Measurements from ENCODE around the gene AKT1. TPM values are rescaled to one million over a fixed set of nuclear protein-coding genes. Genes with fewer than 3 reads are reported as not detected.
A peak's percentile ranks its signal among the peaks of the same experiment; 100 is the strongest.

AKT1 gene
- total and polyA plus RNA-seq, 2 of the 13 experiments (the other 11 are each of a cell fraction or from before 2014, with no cell fraction given), result 96.2 to 116 TPM

GRCh38 chr14:104731320-104732294, 63.9 kb downstream of the AKT1 start (continued):
- TF ChIP-seq HMGXB4 (CRISPR knock-in tag; IDR thresholded peaks at IDR 0.05; ENCODE audit: borderline replicate concordance in 1 of 2, low read depth in 1 of 2) (0 out of 4 replicates have a peak, but pooled peaks of 1 of the 2 experiments have one; percentile 4), CREBL2 (CRISPR knock-in tag; IDR thresholded peaks at IDR 0.05; ENCODE audit: borderline replicate concordance) (no peak), YY1 (IDR thresholded peaks at IDR 0.05; ENCODE audit: insufficient read depth, insufficient replicate concordance, low read depth, low read length) (peak; percentile 36), ZBTB7B (CRISPR knock-in tag; IDR thresholded peaks at IDR 0.05) (peak; percentile 58; the same call in 1 of the 2 replicates), RELA (CRISPR knock-in tag; IDR thresholded peaks at IDR 0.05) (no peak), ZNF234 (CRISPR knock-in tag; conservative IDR thresholded peaks at IDR 0.05) (no peak), KMT2A (CRISPR knock-in tag; IDR thresholded peaks at IDR 0.05) (no peak), GABPB1 (CRISPR knock-in tag; IDR thresholded peaks at IDR 0.05) (no peak), MYC (CRISPR knock-in tag; IDR thresholded peaks at IDR 0.05; ENCODE audit: borderline replicate concordance) (peak; percentile 37; the same call in 1 of the 2 replicates), MTA1 (CRISPR knock-in tag; IDR thresholded peaks at IDR 0.05; ENCODE audit: borderline replicate concordance) (no peak), SRSF4 (IDR thresholded peaks at IDR 0.05; ENCODE audit: low read depth, low read length, poor library complexity, severe bottlenecking) (no peak), SP1 (IDR thresholded peaks at IDR 0.05) (no peak), SP1 (CRISPR knock-in tag; IDR thresholded peaks at IDR 0.05) (0 out of 2 replicates have a peak, but pooled peaks have one; percentile 9), HNF4A (CRISPR knock-in tag; IDR thresholded peaks at IDR 0.05) (0 out of 2 replicates have a peak, but pooled peaks have one; percentile 10), MED13 (CRISPR knock-in tag; IDR thresholded peaks at IDR 0.05) (no peak), DBP (CRISPR knock-in tag; IDR thresholded peaks at IDR 0.05; ENCODE audit: not compliant biosample characterization) (no peak), ZNF83 (CRISPR knock-in tag; IDR thresholded peaks at IDR 0.05; ENCODE audit: borderline replicate concordance) (no peak), NR2F6 (IDR thresholded peaks at IDR 0.05) (no peak), NR2F6 (CRISPR knock-in tag; IDR thresholded peaks at IDR 0.05) (peak; percentile 14; the same call in 1 of the 2 replicates), XRCC5 (optimal IDR thresholded peaks at IDR 0.05; ENCODE audit: low read length) (peak; percentile 86), MXI1 (IDR thresholded peaks at IDR 0.05; ENCODE audit: borderline replicate concordance, low read depth, low read length) (peak; percentile 34; the same call in 1 of the 3 replicates), ZNF12 (CRISPR knock-in tag; IDR thresholded peaks at IDR 0.05) (no peak), ZNF264 (CRISPR knock-in tag; IDR thresholded peaks at IDR 0.05) (no peak), ZNF24 (IDR thresholded peaks at IDR 0.05) (no peak)
